SK-N-MC (cell line): Measurements from ENCODE around the gene MRPL11.

Source experiments
- EZH2 ChIP-seq: fragments of 200-600 bp; sonication (generic); IDR thresholded peaks from one replicate; pipeline ENCODE4 v1.6.1; 2017; ENCODE audit warnings: antibody characterized with exemption
- POLR2AphosphoS5 ChIP-seq: IDR thresholded peaks from 2 replicates; pipeline ENCODE4 v1.6.1; 2012; ENCODE audit warnings: mild to moderate bottlenecking, low read depth, low read length, borderline replicate concordance

DNA sequence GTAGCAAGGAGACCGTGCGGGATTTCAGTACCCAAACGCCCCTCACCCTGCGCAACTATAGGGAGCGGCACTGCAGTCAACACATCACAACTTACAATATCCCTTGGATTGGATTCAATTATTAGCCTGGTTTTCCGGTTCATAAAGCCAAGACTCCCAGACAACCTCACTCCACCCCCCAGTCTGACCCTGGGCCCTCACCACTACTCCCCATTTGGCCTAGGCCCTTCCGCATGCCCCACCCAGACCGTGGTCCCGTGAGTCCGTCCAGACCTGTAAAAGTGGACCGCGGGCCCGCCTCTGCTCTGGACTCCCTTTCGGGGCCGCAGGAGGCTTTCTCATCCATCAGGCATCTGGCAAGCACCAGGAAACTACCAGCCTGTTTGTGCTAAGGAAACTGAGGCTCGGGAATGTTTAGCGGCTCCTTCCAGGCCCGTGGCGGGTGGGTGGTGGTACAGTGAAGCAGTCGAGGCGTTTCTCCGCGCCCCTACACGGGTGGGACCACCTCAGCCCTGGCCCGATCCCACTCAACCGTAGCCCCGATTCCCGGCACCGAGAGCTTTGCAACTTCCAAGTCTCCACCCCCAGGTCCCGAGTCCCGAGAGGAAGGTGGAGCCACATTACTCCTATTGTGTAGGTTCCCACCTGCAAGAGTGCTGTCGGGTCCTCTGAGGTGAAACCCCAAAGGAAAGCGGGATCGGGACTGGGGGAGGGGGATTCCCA lies 40.9 kb upstream of the MRPL11 start:
- no peak for TF ChIP-seq POLR2AphosphoS5
- no peak for TF ChIP-seq EZH2
